Measurements from ENCODE around the gene ANXA9. TPM values are rescaled to one million over a fixed set of nuclear protein-coding genes. Genes with fewer than 3 reads are reported as not detected.

Gene ANXA9
- total RNA-seq, 1 donor from 2014 or later = 0.32 TPM

DNA sequence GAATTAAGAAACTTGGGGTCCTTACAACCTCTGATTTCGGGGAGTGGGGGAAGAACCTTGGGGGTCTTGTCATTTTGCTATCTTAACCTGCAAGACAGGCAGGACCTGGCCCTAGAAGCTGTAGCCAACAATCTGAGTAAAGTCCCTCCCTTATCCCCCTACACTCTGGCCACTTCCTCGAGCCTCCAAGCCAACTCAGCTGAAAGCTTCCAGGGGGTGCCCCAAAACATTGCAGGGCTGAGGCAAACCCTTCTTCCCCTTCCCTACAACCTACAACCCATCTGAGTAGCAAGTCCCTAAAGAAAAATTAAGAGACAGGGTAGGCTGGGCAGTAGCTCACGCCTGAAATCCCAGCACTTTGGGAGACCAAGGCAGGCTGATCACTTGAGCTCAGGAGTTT is 12.5 kb upstream of the ANXA9 start:
- Mint-ChIP-seq H3K4me3 (ENCODE audit: low read depth) (no peak overlapping the region), H3K27me3 (ENCODE audit: low read depth) (no peaks in the 10 kb centered on the region), H3K36me3 (ENCODE audit: low read depth) (peaks cover 66% of the 10 kb centered on the region), H3K4me1 (ENCODE audit: low read depth) (peaks cover 30% of the 10 kb centered on the region), H3K27ac (no peak overlapping the region), H3K9me3 (no peaks in the 10 kb centered on the region)
- no peak for DNase-seq (ENCODE audit: low spot score)
- intact Hi-C loops (cut with micrococcal nuclease) = no loop called here

DNA sequence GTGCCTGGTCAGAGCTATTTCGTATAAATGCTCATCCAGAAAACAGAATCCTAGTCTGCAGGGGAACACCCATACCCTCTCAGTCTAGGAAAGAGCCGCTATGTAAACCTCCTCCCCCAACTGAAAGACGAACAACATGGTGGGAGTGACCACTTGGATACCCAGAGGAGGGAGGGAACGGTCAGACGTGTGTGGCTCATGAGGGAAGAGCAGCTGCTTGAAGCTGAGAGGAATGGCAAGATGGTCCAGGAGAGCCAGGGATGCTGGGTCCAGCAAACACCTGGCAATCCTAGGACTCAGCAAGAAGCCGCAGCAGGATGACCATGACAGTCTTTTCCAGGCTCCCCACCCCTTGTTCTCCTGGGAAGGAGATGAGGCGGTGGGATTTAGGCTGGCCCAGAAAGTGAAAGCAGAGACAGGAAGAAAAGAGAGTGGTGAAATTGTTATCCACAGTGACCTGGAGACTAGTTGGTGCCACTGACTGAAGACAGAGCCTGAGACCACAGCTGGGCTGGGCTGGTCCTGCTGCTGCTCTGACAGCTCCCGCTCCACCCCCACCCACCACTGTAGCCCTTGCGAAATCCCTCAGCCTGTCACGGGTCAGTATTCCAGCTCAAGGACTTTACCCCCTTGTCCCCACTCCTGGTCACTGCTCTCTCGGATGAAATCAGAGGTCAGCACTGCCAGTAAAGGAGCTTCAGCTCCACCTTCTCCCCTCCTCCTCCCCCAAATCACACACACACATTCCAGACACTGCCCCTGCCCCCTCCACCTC is 11.1 kb upstream of the ANXA9 start:
- Mint-ChIP-seq H3K4me3 (ENCODE audit: low read depth) (peak overlapping the region; percentile 42), H3K27ac (peak overlapping the region; percentile 43), H3K27me3 (ENCODE audit: low read depth) (no peaks in the 10 kb centered on the region), H3K4me1 (ENCODE audit: low read depth) (peaks cover 35% of the 10 kb centered on the region), H3K9me3 (no peaks in the 10 kb centered on the region), H3K36me3 (ENCODE audit: low read depth) (peaks cover 55% of the 10 kb centered on the region)
- intact Hi-C loops (cut with micrococcal nuclease) = no loop called here
- DNase-seq (ENCODE audit: low spot score) = no peak

DNA sequence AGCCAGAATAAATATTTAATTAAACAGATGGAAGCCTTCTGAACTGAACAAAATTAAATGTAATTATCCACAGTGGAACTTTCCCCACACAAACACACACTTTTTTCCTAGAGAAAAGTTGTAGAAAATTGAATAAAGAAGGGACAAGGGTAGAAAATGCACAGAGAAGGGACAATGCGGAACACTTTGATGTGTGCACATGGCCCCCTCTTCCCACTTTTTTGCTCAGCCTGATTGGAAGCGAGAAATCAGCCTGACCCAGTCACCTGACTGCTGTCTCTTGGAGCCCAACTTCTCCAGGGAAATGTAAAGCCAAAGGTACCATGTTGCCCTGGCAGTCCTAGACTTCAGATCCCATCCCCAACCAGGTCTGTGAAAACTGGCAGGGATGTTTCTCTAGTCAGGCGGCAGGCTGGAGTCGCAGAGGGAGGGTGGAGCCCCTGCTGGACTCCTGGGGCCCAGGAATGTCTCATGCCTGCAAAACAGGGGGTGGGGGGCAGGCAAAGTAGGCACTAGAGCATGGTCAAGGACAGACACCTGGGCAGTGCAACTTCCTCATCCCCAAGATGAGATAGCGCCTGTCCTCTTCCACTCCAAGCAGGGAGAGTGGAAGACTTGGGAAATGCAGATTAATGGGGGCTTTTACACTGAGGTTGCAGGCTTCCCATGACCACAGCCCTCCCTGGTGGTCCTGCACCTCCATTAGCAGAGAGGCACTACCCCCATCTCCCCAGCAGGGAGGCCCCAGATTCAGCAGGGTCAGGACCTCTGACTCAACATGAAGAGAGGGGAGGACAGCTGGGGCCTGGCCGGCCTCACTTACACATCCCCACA is 10.3 kb upstream of the ANXA9 start:
- no peak for DNase-seq (ENCODE audit: low spot score)

GRCh38 chr1:150972417-150972940 is 9.6 kb upstream of the ANXA9 start:
- H3K27me3 Mint-ChIP-seq (ENCODE audit: low read depth) = no peaks in the 10 kb centered on the region
- peaks cover 40% of the 10 kb centered on the region for H3K36me3 Mint-ChIP-seq (ENCODE audit: low read depth)
- peak overlapping the region; percentile 72 for H3K27ac Mint-ChIP-seq
- DNase-seq (ENCODE audit: low spot score) = no peak
- H3K9me3 Mint-ChIP-seq = no peaks in the 10 kb centered on the region
- H3K4me3 Mint-ChIP-seq (ENCODE audit: low read depth) = peak overlapping the region; percentile 87
- peaks cover 49% of the 10 kb centered on the region for H3K4me1 Mint-ChIP-seq (ENCODE audit: low read depth)
- intact Hi-C loops (cut with micrococcal nuclease) = loop anchor here (2.0 kb wide), 1 partner anchor 46 kb away; the partner anchor contains the start of gene SETDB1

More for the DNA sequence above, 10.3 kb upstream of the ANXA9 start:
- Mint-ChIP-seq H3K9me3 (no peaks in the 10 kb centered on the region), H3K36me3 (ENCODE audit: low read depth) (peaks cover 47% of the 10 kb centered on the region), H3K27ac (peak overlapping the region; percentile 72), H3K4me3 (ENCODE audit: low read depth) (peak overlapping the region; percentile 87), H3K4me1 (ENCODE audit: low read depth) (peaks cover 42% of the 10 kb centered on the region), H3K27me3 (ENCODE audit: low read depth) (no peaks in the 10 kb centered on the region)
- intact Hi-C loops (cut with micrococcal nuclease) = loop anchor here (2.0 kb wide), 1 partner anchor 45 kb away; the partner anchor contains the start of gene SETDB1

GRCh38 chr1:150973258-150973835 is 8.7 kb upstream of the ANXA9 start:
- H3K4me1 Mint-ChIP-seq (ENCODE audit: low read depth) = peaks cover 50% of the 10 kb centered on the region
- H3K27me3 Mint-ChIP-seq (ENCODE audit: low read depth) = no peaks in the 10 kb centered on the region
- H3K27ac Mint-ChIP-seq = peak overlapping the region; percentile 68
- no peaks in the 10 kb centered on the region for H3K9me3 Mint-ChIP-seq
- intact Hi-C loops (cut with micrococcal nuclease) = loop anchor here (2.0 kb wide), 1 partner anchor 47 kb away; the partner anchor contains the start of gene SETDB1
- H3K4me3 Mint-ChIP-seq (ENCODE audit: low read depth) = peak overlapping the region; percentile 87
- H3K36me3 Mint-ChIP-seq (ENCODE audit: low read depth) = peaks cover 31% of the 10 kb centered on the region
- no peak for DNase-seq (ENCODE audit: low spot score)

GRCh38 chr1:150973836-150974579 is 8.1 kb upstream of the ANXA9 start:
- H3K4me1 Mint-ChIP-seq (ENCODE audit: low read depth) = peaks cover 53% of the 10 kb centered on the region
- H3K27me3 Mint-ChIP-seq (ENCODE audit: low read depth) = no peaks in the 10 kb centered on the region
- peak; percentile 33 for DNase-seq (ENCODE audit: low spot score)
- H3K9me3 Mint-ChIP-seq = no peaks in the 10 kb centered on the region
- H3K36me3 Mint-ChIP-seq (ENCODE audit: low read depth) = peaks cover 25% of the 10 kb centered on the region
- peak overlapping the region; percentile 87 for H3K4me3 Mint-ChIP-seq (ENCODE audit: low read depth)
- peak overlapping the region; percentile 68 for H3K27ac Mint-ChIP-seq
- intact Hi-C loops (cut with micrococcal nuclease) = loop anchor here (2.0 kb wide), 1 partner anchor 47 kb away; the partner anchor contains the start of gene SETDB1

DNA sequence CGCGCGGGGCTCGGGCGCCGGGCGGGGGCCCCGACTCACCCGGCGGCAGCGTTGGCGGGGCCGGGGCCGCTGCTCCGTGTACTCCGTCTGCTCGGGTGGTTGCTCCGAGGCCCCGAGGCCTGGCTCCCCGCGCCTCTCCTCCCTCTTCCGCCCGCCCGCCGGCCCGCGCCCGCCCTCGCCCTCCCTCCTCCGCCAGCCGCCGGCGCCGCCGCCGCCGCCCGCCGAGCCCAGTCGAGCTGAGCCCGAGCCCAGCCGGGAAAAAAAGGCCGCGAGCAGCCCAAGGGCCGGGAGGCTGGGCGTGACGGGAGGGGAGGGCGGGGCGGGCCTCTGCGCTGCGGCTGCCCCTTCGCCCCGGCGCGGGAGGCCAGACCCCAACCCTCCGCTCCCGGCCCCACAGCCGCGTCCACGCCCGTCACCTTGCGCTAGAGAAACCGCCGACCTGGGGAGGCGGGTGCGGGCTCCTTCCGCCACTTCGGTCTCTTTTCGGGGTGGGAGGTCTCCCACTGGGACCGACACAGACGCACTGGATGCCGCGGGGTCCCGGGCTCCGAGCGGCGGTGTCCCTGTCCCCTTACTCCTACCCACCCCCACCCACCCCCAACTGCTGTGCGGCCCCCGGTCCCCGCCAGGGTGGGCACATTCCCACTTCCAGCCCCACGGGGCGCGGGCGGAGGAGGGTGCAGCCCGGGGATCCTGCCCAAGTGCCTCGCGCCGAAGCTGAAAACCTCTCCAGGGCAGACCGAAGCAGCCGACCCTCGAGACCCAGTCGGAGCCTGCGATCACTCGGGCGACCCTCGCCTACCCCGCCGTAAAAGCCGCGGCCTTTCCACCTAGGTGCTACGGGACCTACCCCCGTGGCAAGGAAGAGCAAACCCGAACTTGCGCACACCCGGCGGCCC is 7.3 kb upstream of the ANXA9 start, which contains the start of gene CERS2:
Gene CERS2 (minus strand): TSS at position 256 of the 899 bp plus-strand sequence. CDS start 5,745 bp downstream, outside the sequence.
- peaks cover 56% of the 10 kb centered on the region for H3K4me1 Mint-ChIP-seq (ENCODE audit: low read depth)
- H3K36me3 Mint-ChIP-seq (ENCODE audit: low read depth) = peaks cover 25% of the 10 kb centered on the region

DNA sequence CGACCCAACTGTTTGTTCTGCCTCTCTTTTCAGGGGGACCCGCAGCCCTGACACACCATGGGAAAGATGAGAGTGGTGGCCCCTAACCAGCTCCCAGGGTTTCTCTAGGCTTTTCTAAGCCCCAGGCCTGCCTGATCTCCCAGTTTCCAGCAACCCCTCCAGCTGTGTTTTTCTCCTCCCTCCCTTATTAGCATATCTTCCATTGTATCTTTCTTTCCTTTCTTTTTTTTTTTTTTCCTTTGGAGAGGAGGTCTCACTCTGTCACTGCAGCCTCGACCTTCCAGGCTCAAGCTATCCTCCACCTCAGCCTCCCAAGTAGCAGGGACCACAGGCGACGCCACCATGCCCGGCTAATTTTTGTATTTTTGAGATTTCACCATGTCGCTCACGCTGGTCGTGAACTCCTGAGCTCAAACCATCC is 5.7 kb upstream of the ANXA9 start:
- no peak for DNase-seq (ENCODE audit: low spot score)
- intact Hi-C loops (cut with micrococcal nuclease) = no loop called here
- Mint-ChIP-seq H3K9me3 (no peaks in the 10 kb centered on the region), H3K4me3 (ENCODE audit: low read depth) (peak overlapping the region; percentile 69), H3K27ac (peak overlapping the region; percentile 78), H3K27me3 (ENCODE audit: low read depth) (no peaks in the 10 kb centered on the region), H3K4me1 (ENCODE audit: low read depth) (peaks cover 45% of the 10 kb centered on the region), H3K36me3 (ENCODE audit: low read depth) (peaks cover 21% of the 10 kb centered on the region)

More for the DNA sequence above, 7.3 kb upstream of the ANXA9 start, which contains the start of gene CERS2:
- H3K9me3 Mint-ChIP-seq = no peaks in the 10 kb centered on the region
- H3K27me3 Mint-ChIP-seq (ENCODE audit: low read depth) = no peaks in the 10 kb centered on the region
- peak within 1 kb of the TSS; percentile 87 for H3K4me3 Mint-ChIP-seq (ENCODE audit: low read depth)
- intact Hi-C loops (cut with micrococcal nuclease) = no loop called here
- H3K27ac Mint-ChIP-seq = peak within 1 kb of the TSS; percentile 68
- peak; percentile 74 for DNase-seq (ENCODE audit: low spot score)

GRCh38 chr1:150976879-150977694 is 5.0 kb upstream of the ANXA9 start:
- Mint-ChIP-seq H3K4me1 (ENCODE audit: low read depth) (peaks cover 38% of the 10 kb centered on the region), H3K27me3 (ENCODE audit: low read depth) (no peaks in the 10 kb centered on the region), H3K4me3 (ENCODE audit: low read depth) (peak overlapping the region; percentile 69), H3K27ac (peak overlapping the region; percentile 78), H3K9me3 (no peaks in the 10 kb centered on the region), H3K36me3 (ENCODE audit: low read depth) (peaks cover 15% of the 10 kb centered on the region)
- DNase-seq (ENCODE audit: low spot score) = peak; percentile 45
- intact Hi-C loops (cut with micrococcal nuclease) = loop anchor here (1.0 kb wide), 1 partner anchor 29 kb away; the partner anchor contains the start of gene MINDY1
